GM19452 (cell line): ENCODE results near the gene FEM1B.

ENCODE experiments used
- ATAC-seq: cut with Tn5 transposase; IDR thresholded peaks from one replicate; pipeline ENCODE4 v1.9.1; 2021; ENCODE audit not compliant: unreplicated experiment

The FEM1B gene

DNA sequence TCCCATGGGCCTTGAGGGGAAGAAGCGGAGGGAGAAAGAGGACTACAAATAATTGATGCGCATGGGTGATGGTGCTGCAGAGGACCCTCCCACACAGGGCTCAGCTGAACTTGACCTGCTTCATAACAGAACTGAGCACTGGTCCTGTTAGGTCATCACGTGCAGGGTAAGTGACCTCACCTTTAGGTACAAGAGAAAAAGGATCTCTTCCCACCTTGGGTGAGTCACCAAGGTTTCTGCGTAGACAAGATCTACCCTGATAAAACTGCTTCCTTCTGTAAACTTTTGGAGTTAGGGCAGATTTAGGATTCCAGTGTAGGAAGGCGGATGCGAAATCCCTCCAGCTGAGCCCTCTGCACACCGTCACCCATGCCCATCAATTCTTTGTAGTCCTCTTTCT is 67.1 kb downstream of the FEM1B start:
- no peak for ATAC-seq
